Immature natural killer cell (primary cell): ENCODE results near the gene S100A2. TPM values are rescaled to one million over a fixed set of nuclear protein-coding genes. Genes with fewer than 3 reads are reported as not detected.
A peak's percentile ranks its signal among the peaks of the same experiment; 100 is the strongest.
"Not testable (repeated sequence)": the region's sequence is repeated elsewhere in the genome, so short reads cannot be mapped to it uniquely, and the experiment has no call there.

Experiments used
- DNase-seq, 3 donors: peaks; one replicate each; pipeline ENCODE4 v3.0.0; 2022; ENCODE audit warnings: mixed read lengths in 1 of 3
- H3K27ac Mint-ChIP-seq, 6 donors: one replicate each; pipeline ENCODE4 v1.8.0; 2020; ENCODE audit warnings: mixed read lengths in 6 of 6, mild to moderate bottlenecking in 5 of 6, inconsistent platforms in 4 of 6, moderate library complexity in 3 of 6
- H3K27me3 Mint-ChIP-seq, 3 donors: one replicate each; pipeline ENCODE4 v1.8.0; 2020 to 2021; ENCODE audit warnings: low read depth in 3 of 3, mild to moderate bottlenecking in 3 of 3, mixed read lengths in 3 of 3, moderate library complexity in 3 of 3, inconsistent platforms in 1 of 3
- H3K36me3 Mint-ChIP-seq, 3 donors: one replicate each; pipeline ENCODE4 v1.8.0; 2020; ENCODE audit warnings: mixed read lengths in 3 of 3, inconsistent platforms in 2 of 3, mild to moderate bottlenecking in 2 of 3
- H3K4me1 Mint-ChIP-seq, 2 donors: one replicate each; pipeline ENCODE4 v1.8.0; 2020; ENCODE audit warnings: inconsistent platforms in 2 of 2, mild to moderate bottlenecking in 2 of 2, mixed read lengths in 2 of 2, moderate library complexity in 1 of 2
- H3K4me3 Mint-ChIP-seq, 5 donors: one replicate each; pipeline ENCODE4 v1.8.0; 2020; ENCODE audit warnings: mild to moderate bottlenecking in 5 of 5, mixed read lengths in 5 of 5, inconsistent platforms in 3 of 5, moderate library complexity in 3 of 5
- H3K9me3 Mint-ChIP-seq, 6 donors: one replicate each; pipeline ENCODE4 v1.8.0; 2020; ENCODE audit warnings: mild to moderate bottlenecking in 6 of 6, mixed read lengths in 6 of 6, inconsistent platforms in 4 of 6, moderate library complexity in 3 of 6
- polyA plus RNA-seq, 3 donors: library from polyadenylated mRNA; unstranded; fragments of 300-500 nt; fragmentation: Illumina TruSeq; gene quantifications; one replicate each; pipeline ENCODE4 v1.2.3, GENCODE V29; 2021

The S100A2 gene
- polyA plus RNA-seq, 3 donors from 2014 or later: 0.83 TPM; not detected in 2

DNA sequence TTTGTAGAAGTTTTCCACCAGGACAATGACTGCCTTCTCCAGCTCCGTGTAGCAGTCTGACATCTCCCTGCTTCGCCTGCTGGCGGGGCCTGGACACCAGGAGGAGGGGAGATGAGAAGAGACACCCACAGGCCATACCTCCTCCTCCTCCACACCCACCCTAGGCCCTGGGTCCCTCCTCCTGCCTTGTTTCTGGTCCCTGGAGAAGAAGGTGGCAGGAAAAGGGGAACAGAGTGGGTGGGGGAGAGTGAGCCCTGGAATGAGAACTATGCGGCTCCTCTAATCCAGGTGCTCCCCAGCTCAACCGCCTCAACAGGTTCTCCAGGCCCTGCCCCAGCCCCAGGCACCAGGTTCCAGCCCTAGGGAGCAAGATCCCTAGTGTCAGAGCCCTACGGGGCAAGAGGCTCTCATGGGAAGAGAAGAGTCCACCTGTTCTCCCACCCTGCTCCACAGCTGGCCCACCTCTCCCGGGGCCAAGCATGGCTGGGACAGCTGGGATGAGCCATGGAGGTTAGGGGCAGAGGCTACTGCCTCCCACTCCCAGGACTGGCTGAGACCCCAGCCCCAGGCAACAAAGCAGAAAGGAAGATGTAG, 42.5 kb upstream of the S100A2 start:
- Mint-ChIP-seq H3K9me3 (no peaks in the 10 kb centered on the region), H3K27me3 (peaks cover 0 to 3% (median 0%) of the 10 kb centered on the region in 3 donors), H3K4me1 (no peaks in the 10 kb centered on the region), H3K27ac (no peak overlapping the region), H3K4me3 (no peak overlapping the region), H3K36me3 (no peaks in the 10 kb centered on the region)
- DNase-seq: no peak

DNA sequence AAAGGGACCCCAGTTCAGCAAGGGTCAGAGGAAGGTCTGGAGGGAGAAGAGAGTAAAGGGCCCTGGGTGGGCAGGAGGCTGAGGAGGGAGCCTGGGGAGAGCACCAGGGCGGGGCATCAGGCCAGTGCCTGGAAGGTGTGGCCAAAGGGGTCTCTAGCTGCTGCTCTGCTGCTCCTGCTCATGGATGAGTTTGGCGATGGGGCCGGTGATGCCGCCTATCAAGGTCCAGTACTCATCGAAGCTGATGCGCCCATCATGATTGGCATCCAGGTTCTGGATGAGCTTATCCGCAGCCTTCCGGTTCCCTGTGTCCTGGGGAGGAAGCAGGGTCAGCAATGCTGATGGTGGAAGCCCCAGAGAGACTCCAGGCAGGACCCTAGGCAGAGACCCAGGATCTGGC, 41.7 kb upstream of the S100A2 start:
- no peaks in the 10 kb centered on the region for H3K36me3 Mint-ChIP-seq
- H3K9me3 Mint-ChIP-seq: no peaks in the 10 kb centered on the region
- no peaks in the 10 kb centered on the region for H3K4me1 Mint-ChIP-seq
- H3K4me3 Mint-ChIP-seq: no peak overlapping the region
- no peak overlapping the region for H3K27ac Mint-ChIP-seq
- DNase-seq: no peak
- H3K27me3 Mint-ChIP-seq: peaks cover 0 to 3% (median 0%) of the 10 kb centered on the region in 3 donors

DNA sequence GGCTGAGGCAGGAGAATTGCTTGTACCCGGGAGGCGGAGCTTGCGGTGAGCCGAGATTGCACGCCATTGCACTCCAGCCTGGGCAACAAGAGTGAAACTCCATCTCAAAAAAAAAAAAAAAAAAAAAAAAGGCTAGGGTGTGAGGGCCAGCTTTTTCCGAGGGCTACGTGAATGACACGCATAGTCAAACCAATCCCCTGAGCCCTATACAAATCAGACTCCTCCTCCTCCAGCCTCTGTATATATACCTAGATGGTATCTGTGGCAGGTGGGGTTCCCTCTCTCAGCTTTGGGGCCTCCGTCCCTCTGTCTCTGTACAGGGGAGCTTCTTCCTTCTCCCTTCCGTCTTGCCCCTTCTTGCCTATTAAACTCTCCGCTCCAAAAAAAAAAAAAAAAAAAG, 40.5 kb upstream of the S100A2 start:
- DNase-seq: no peak
- H3K27ac Mint-ChIP-seq: no peak overlapping the region
- H3K4me3 Mint-ChIP-seq: no peak overlapping the region
- no peaks in the 10 kb centered on the region for H3K36me3 Mint-ChIP-seq
- H3K9me3 Mint-ChIP-seq: no peaks in the 10 kb centered on the region
- peaks cover 0 to 3% (median 0%) of the 10 kb centered on the region in 3 donors for H3K27me3 Mint-ChIP-seq
- no peaks in the 10 kb centered on the region for H3K4me1 Mint-ChIP-seq

DNA sequence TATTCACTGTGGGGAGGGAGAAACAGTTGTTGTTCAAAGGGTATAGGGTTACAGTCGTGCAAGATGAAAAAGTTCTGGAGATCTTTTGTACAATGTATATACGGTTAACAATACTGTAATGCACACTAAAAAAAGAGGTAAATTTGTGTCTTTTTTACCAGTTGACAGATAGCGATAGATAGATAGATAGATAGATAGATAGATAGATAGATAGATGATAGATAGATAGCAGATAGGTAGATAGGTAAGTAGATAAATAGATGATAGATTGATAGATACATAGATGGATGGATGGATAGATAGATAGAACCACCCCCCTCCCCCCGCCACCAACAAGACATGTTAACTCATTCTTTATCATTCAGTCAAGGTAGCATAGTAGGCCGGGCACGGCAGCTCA, 37.1 kb upstream of the S100A2 start:
- no peaks in the 10 kb centered on the region for H3K9me3 Mint-ChIP-seq
- DNase-seq: no peak
- H3K4me1 Mint-ChIP-seq: no peaks in the 10 kb centered on the region
- H3K36me3 Mint-ChIP-seq: no peaks in the 10 kb centered on the region
- no peak overlapping the region for H3K27ac Mint-ChIP-seq
- peaks cover 0 to 3% (median 0%) of the 10 kb centered on the region in 3 donors for H3K27me3 Mint-ChIP-seq
- no peak overlapping the region for H3K4me3 Mint-ChIP-seq

DNA sequence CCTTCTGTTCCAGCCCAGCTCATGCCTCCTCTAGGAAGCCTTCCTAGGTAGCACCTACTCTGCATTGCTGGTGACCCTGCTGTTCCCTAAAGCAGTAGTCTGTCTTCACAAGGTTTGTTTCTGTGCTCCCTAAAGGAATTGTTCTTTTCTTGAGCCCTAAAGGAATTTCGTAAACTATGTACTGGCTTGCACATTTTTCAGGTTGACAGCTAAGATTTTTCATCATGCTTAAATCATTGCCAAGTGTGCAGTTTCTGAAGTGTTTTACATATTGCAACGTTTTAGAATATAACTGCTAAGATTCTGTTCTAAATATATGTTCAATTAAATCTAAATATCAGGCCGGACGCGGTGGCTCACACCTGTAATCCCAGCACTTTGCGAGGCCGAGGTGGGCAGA, 34.2 kb upstream of the S100A2 start:
- no peak overlapping the region for H3K4me3 Mint-ChIP-seq
- H3K9me3 Mint-ChIP-seq: no peaks in the 10 kb centered on the region
- H3K27me3 Mint-ChIP-seq: peaks cover 0 to 3% (median 2%) of the 10 kb centered on the region in 3 donors
- H3K4me1 Mint-ChIP-seq: no peaks in the 10 kb centered on the region
- H3K27ac Mint-ChIP-seq: no peak overlapping the region
- peaks cover 0 to under 1% (median 0%) of the 10 kb centered on the region in 3 donors for H3K36me3 Mint-ChIP-seq
- DNase-seq: no peak

DNA sequence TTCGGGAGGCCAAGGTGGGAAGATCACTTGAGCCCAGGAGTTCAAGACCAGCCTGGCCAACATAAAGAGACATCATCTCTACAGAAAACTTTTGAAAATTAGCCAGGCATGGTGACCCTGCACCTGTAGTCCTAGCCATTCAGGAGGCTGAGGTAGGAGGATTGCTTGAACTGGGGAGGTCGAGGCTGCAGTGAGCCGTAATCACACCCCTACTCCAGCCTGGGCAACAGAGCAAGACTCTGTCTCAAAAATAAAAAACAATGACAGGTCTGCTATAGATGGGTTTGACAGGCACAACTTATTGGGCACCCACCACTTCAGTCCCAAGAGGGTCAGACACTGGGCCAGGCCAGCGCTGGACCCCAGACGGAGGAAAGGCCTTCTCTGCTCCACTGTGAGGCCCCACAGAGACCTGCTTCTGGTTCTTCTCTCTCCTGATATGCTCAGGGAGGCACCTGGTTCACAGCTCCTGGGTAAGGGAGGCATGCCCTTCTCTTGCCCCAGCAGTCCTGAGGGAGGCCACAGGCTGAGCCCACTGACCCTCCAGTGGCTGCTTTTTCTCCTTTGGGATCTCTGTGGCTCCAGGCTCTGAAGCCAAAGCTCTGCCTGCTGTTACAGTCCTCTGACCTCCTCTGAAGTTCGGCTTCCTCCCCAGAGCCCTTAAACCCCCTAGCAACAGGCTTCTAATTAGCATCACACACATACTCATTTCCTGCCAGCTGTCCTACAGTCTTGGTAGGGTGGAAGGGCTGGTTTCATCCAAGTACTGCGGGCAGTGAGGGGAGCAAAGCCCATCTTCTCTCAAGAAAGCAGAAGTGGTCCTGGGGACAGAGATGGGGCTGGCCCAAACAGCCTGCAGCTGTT, 32.9 kb upstream of the S100A2 start:
- no peaks in the 10 kb centered on the region for H3K9me3 Mint-ChIP-seq
- DNase-seq: no peak
- H3K4me3 Mint-ChIP-seq: no peak overlapping the region
- peaks cover 0 to 2% (median 1%) of the 10 kb centered on the region in 3 donors for H3K27me3 Mint-ChIP-seq
- peak overlapping the region in 1 of 6 donors; percentile 22 for H3K27ac Mint-ChIP-seq
- H3K36me3 Mint-ChIP-seq: peaks cover 0 to 3% (median 0%) of the 10 kb centered on the region in 3 donors
- H3K4me1 Mint-ChIP-seq: no peaks in the 10 kb centered on the region

DNA sequence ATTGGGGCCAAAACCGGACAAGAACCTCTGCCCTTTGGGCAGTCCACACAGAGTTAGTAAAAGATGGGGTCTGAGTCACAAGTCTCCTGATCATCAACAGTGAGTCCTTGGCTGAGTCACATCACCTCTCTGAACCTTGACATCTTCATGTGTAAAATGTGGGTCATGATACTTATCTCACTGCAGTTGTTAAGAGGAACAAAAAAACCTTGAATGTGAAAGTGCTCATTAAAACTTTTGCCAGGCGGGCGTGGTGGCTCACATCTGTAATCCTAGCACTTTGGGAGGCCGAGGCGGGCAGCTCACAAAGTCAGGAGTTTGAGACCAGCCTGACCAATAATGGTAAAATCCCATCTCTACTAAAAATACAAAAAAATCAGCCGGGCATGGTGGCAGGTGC, 31.6 kb upstream of the S100A2 start:
- Mint-ChIP-seq H3K4me1 (no peaks in the 10 kb centered on the region), H3K27ac (no peak overlapping the region), H3K9me3 (no peaks in the 10 kb centered on the region), H3K4me3 (no peak overlapping the region), H3K36me3 (peaks cover 0 to 3% (median 0%) of the 10 kb centered on the region in 3 donors), H3K27me3 (peaks cover 0 to 2% (median 1%) of the 10 kb centered on the region in 3 donors)
- DNase-seq: no peak

DNA sequence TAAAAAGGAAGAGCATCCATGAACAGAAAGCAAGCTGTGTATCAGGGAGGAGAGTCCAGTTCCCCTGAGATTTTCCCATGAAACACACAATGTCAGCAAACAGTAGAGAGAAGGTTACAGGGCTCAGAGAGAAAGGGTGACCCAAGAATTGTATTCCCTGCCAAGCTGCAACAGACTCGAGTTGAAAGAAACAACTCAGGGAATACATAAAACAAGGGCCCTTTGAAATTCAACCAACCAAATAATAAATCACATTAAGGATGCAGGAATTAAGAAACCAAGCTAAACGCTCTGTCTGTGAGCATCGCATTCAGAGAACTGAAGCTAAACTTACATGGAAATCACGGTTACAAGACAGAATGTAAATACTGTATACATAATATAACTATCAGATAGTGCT, 27.1 kb upstream of the S100A2 start:
- Mint-ChIP-seq H3K4me3 (no peak overlapping the region), H3K9me3 (no peaks in the 10 kb centered on the region), H3K27me3 (peaks cover 0 to 5% (median 0%) of the 10 kb centered on the region in 3 donors), H3K4me1 (no peaks in the 10 kb centered on the region), H3K36me3 (peaks cover 0 to 3% (median 0%) of the 10 kb centered on the region in 3 donors), H3K27ac (no peak overlapping the region)
- DNase-seq: no peak

DNA sequence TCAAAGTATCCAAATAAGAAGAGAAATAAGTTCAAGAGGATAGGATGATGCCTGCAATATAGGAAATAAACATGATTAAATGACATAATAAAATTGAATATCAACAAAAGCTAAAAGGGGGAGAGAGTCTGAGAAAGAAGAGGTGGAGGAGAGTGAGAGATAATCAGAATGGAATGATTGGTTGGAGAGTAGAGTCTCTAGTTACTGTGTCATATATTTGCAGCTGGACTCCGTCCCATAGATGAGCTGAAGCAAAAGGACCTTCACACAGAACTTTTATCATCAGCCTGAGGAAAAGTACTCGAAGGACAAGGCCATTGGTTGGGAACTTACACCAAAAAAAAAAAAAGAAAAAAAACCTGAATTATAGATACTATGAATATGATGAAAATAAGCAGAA, 22.8 kb upstream of the S100A2 start:
- Mint-ChIP-seq H3K4me3 (no peak overlapping the region), H3K4me1 (no peaks in the 10 kb centered on the region), H3K27ac (no peak overlapping the region), H3K9me3 (no peaks in the 10 kb centered on the region), H3K36me3 (no peaks in the 10 kb centered on the region), H3K27me3 (peaks cover 0 to 13% (median 2%) of the 10 kb centered on the region in 3 donors)
- no peak for DNase-seq

DNA sequence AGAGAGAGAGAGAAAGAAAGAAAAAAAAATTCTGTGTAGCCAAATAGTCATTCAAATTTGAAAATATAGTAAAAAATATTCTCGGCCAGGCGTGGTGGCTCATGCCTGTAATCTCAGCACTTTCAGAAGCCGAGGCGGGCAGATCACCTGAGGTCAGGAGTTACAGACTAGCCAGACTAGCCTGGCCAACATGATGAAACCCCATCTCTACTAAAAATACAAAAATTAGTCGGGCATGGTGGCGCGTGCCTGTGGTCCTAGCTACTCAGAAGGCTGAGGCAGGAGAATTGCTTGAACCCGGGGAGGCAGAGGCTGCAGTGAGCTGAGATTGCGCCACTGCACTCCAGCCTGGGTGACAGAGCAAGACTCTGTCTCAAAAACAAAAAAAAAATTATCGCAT, 22.4 kb upstream of the S100A2 start:
- H3K27me3 Mint-ChIP-seq: peaks cover 0 to 13% (median 2%) of the 10 kb centered on the region in 3 donors
- not testable (repeated sequence) for H3K9me3 Mint-ChIP-seq, DNase-seq, H3K36me3 Mint-ChIP-seq, H3K4me3 Mint-ChIP-seq, H3K27ac Mint-ChIP-seq, H3K4me1 Mint-ChIP-seq

DNA sequence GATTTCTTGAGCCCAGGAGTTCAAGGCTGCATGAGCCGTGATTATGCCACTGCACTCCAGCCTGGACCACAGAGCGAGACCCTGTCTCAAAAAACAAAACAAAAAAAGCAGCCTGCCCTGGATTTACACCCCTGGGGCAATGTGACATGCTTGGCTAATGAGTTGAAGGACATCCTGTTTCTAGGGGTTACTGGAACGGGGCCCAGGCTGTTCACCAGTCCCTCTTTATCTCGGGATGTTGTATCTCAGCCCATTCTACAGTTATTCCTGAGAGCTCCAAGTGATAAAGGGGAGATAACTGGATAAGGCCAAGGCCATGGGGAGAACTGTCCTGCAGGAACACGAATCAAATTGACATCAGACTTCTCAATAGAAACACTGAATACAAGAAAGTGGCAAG, 21.7 kb upstream of the S100A2 start:
- Mint-ChIP-seq H3K9me3 (no peaks in the 10 kb centered on the region), H3K4me3 (no peak overlapping the region), H3K36me3 (no peaks in the 10 kb centered on the region)

DNA sequence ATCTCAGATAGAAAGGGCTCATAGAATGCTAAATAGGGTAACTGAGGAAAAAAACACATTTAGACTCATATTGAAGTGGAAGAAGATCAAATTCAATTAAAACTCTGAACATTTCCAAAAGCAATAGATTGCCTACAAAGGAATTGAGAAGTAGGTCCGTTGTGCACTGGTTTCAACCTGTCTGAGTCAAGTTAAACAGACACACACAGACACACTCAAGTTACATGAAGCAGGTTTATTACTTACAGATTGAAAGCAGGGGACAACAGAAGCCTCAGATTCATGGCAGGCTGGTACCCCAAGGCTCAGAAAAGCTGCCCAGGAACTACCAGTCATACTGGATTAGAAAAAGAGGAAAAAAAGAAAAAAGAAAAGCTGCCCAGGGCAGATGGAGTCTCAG, 20.7 kb upstream of the S100A2 start:
- H3K36me3 Mint-ChIP-seq: no peaks in the 10 kb centered on the region
- peaks cover 0 to 13% (median 2%) of the 10 kb centered on the region in 3 donors for H3K27me3 Mint-ChIP-seq
- no peak overlapping the region for H3K4me3 Mint-ChIP-seq
- H3K27ac Mint-ChIP-seq: no peak overlapping the region
- DNase-seq: no peak
- no peaks in the 10 kb centered on the region for H3K9me3 Mint-ChIP-seq
- no peaks in the 10 kb centered on the region for H3K4me1 Mint-ChIP-seq

More for the DNA sequence above, 21.7 kb upstream of the S100A2 start:
- Mint-ChIP-seq H3K4me1 (no peaks in the 10 kb centered on the region), H3K27me3 (peaks cover 0 to 13% (median 2%) of the 10 kb centered on the region in 3 donors), H3K27ac (no peak overlapping the region)
- DNase-seq: no peak

DNA sequence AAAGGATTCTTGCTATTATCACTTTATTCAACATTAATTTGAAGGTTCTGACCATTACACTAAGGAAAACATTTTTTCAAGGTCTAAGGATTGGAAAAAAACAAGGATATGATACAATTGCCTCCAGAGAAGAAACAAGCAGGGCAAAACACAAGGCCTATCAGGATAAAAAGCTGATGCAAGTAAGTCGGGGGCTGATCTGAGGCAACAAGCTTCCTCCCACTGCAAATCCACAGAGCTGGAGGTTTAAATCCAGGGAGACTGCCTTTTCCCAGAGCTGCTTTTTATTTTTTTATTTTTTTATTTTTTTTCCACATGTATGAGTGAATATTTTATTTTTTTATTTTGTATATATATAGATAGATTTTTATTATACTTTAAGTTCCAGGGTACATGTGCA, 19.4 kb upstream of the S100A2 start:
- Mint-ChIP-seq H3K27me3 (peaks cover 0 to 13% (median 2%) of the 10 kb centered on the region in 3 donors), H3K27ac (no peak overlapping the region), H3K4me1 (no peaks in the 10 kb centered on the region), H3K9me3 (no peaks in the 10 kb centered on the region), H3K36me3 (no peaks in the 10 kb centered on the region), H3K4me3 (no peak overlapping the region)
- no peak for DNase-seq

DNA sequence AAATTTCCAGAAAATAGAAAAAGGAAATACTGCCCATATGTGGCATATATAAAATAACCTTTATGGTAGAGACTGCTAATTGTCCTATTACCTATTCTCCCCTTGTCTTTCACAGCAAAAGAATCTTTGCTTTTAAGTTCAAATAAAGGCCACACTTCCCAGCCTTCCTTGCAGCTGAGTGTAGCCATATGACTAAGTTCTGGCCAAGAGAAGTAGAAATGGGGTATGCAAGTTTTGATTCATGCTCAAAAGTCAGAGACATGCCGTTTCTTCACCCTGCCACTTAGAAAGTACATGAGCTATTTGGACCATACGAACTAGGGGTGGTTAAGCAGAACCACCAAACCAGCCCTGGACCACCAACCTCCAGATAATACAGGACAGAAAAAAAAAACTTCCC, 18.3 kb upstream of the S100A2 start:
- no peaks in the 10 kb centered on the region for H3K4me1 Mint-ChIP-seq
- H3K4me3 Mint-ChIP-seq: no peak overlapping the region
- H3K9me3 Mint-ChIP-seq: no peaks in the 10 kb centered on the region
- H3K27ac Mint-ChIP-seq: no peak overlapping the region
- peaks cover 0 to 16% (median 9%) of the 10 kb centered on the region in 3 donors for H3K27me3 Mint-ChIP-seq
- no peak for DNase-seq
- no peaks in the 10 kb centered on the region for H3K36me3 Mint-ChIP-seq
